ENCODE measurements around the gene ODF4. TPM values are rescaled to one million over a fixed set of nuclear protein-coding genes. Genes with fewer than 3 reads are reported as not detected.

Gene ODF4, protein sequence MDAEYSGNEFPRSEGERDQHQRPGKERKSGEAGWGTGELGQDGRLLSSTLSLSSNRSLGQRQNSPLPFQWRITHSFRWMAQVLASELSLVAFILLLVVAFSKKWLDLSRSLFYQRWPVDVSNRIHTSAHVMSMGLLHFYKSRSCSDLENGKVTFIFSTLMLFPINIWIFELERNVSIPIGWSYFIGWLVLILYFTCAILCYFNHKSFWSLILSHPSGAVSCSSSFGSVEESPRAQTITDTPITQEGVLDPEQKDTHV
- total RNA-seq (2014; rRNA removed; shearing (Covaris generic)) (not detected in 2 replicates), polyA plus RNA-seq (2016; fragmentation: Nextera tagmentation; extraction: Ambion mirVana) (not detected in 2 replicates)

- TF ChIP-seq EZH2 (IDR thresholded peaks at IDR 0.05; ENCODE audit: insufficient read depth, poor library complexity, severe bottlenecking) (no peak), EZH2phosphoT487 (IDR thresholded peaks at IDR 0.05; ENCODE audit: insufficient read depth, low read depth) (no peak)
- Histone ChIP-seq H3F3A (ENCODE audit: insufficient read depth) (no peaks in the 10 kb centered on the region), H3K9ac (no peak within 1 kb of the TSS), H3K27me3 (replicated peaks; ENCODE audit: insufficient read depth) (no peaks in the 10 kb centered on the region), H2AFZ (peak within 1 kb of the TSS; percentile 42), H3K9me3 (ENCODE audit: low read depth) (no peaks in the 10 kb centered on the region), H3K4me3 (no peak within 1 kb of the TSS), H3K27ac (no peak within 1 kb of the TSS), H3K9me2 (ENCODE audit: insufficient read depth) (no peaks in the 10 kb centered on the region), H4K20me1 (ENCODE audit: insufficient read depth) (no peaks in the 10 kb centered on the region), H3K36me3 (ENCODE audit: low read depth) (no peaks in the 10 kb centered on the region), H3K4me1 (ENCODE audit: insufficient read depth) (no peaks in the 10 kb centered on the region), H3K4me2 (ENCODE audit: unreplicated experiment) (no peak within 1 kb of the TSS), H3K79me2 (ENCODE audit: insufficient read depth) (no peaks in the 10 kb centered on the region)
- no peak for DNase-seq
- WGBS, 2 experiments (ENCODE audit: low coverage in 1 of 2, low lambda C conversion rate in 2 of 2, missing lambda C conversion rate in 2 of 2), result 76 to 79% methylated on average over 2 of the region's 2 CpGs
- in situ Hi-C loops (cut with MboI), result no loop called here
These were observed at the start of gene ODF4 for GRCh38 chr17:8339540-8339939. TSS of gene ODF4 (plus strand) at chr17:8339840. CDS start at chr17:8340052, 212 bp downstream.

GRCh38 chr17:8290043-8290442 is 49.6 kb upstream of the ODF4 start:
- H3K36me3 ChIP-seq (ENCODE audit: low read depth), result no peaks in the 10 kb centered on the region
- in situ Hi-C loops (cut with MboI), result no loop called here
- no peaks in the 10 kb centered on the region for H3K9me3 ChIP-seq (ENCODE audit: low read depth)
- H3K9me2 ChIP-seq (ENCODE audit: insufficient read depth), result no peaks in the 10 kb centered on the region
- 0 out of 2 replicates have a peak, but pooled peaks cover 9% of the 10 kb centered on the region for H3F3A ChIP-seq (ENCODE audit: insufficient read depth)
- no peaks in the 10 kb centered on the region for H3K27me3 ChIP-seq (replicated peaks; ENCODE audit: insufficient read depth)
- WGBS, 2 experiments (ENCODE audit: low coverage in 1 of 2, low lambda C conversion rate in 2 of 2, missing lambda C conversion rate in 2 of 2), result 23 to 31% methylated on average over 3 of the region's 3 CpGs
- H4K20me1 ChIP-seq (ENCODE audit: insufficient read depth), result no peaks in the 10 kb centered on the region
- 0 out of 2 replicates have a peak, but pooled peaks cover 7% of the 10 kb centered on the region for H3K4me1 ChIP-seq (ENCODE audit: insufficient read depth)
- H3K4me2 ChIP-seq (ENCODE audit: unreplicated experiment), result peak overlapping the region; percentile 95
- no peak overlapping the region for H2AFZ ChIP-seq
- H3K27ac ChIP-seq, result no peak overlapping the region
- H3K4me3 ChIP-seq, result peak overlapping the region; percentile 92; the same call in 1 of the 2 replicates
- no peaks in the 10 kb centered on the region for H3K79me2 ChIP-seq (ENCODE audit: insufficient read depth)
- no peak overlapping the region; the same call in 1 of the 2 replicates for H3K9ac ChIP-seq
- no peak for TF ChIP-seq EZH2 (IDR thresholded peaks at IDR 0.05; ENCODE audit: insufficient read depth, poor library complexity, severe bottlenecking)
- no peak for TF ChIP-seq EZH2phosphoT487 (IDR thresholded peaks at IDR 0.05; ENCODE audit: insufficient read depth, low read depth)
- peak; percentile 57 for DNase-seq

DNA sequence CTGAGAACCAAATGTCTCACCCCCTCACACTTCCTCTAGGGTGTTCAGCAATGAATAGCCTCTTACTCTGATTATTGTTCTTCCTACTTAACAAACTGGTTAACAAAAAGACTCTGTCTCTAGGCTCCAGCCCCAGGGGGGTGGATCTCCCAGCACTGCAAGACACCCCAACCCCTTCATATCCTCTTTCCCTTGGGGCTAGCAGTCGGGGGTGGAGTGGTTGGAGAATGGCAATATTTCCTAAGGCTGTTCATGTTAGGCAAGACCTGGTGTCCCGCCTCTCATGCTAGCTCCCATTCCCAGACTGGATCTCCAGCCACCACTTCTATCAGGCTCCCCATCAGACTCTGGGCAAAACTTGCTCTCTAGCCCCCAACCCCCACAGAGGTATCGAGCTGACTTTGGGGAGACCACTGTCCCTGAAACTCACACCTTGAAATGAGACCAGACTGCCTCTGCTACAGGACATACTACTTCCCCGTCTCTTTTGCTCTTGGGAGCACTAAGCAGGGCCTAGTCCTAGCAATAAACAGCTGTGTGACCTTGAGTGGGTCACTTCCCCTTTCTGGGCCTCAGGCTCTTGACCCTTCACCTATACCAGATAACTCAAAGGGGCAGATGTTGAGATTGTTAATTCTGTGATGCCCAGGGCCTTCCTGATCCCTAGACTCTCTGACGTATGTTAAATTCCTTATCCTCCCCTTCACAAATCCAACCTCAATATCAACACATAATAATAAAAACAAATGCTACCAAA is 46.8 kb upstream of the ODF4 start:
- no peak overlapping the region for H3K9ac ChIP-seq
- no peak for TF ChIP-seq EZH2phosphoT487 (IDR thresholded peaks at IDR 0.05; ENCODE audit: insufficient read depth, low read depth)
- no peak for TF ChIP-seq EZH2 (IDR thresholded peaks at IDR 0.05; ENCODE audit: insufficient read depth, poor library complexity, severe bottlenecking)
- DNase-seq, result no peak
- H3K27ac ChIP-seq, result no peak overlapping the region
- no peaks in the 10 kb centered on the region for H3K9me2 ChIP-seq (ENCODE audit: insufficient read depth)
- 0 out of 2 replicates have a peak, but pooled peaks cover 4% of the 10 kb centered on the region for H3F3A ChIP-seq (ENCODE audit: insufficient read depth)
- no peak overlapping the region for H2AFZ ChIP-seq
- no peak overlapping the region for H3K4me2 ChIP-seq (ENCODE audit: unreplicated experiment)
- H3K4me1 ChIP-seq (ENCODE audit: insufficient read depth), result 0 out of 2 replicates have a peak, but pooled peaks cover 7% of the 10 kb centered on the region
- in situ Hi-C loops (cut with MboI), result no loop called here
- H3K4me3 ChIP-seq, result no peak overlapping the region
- H3K27me3 ChIP-seq (replicated peaks; ENCODE audit: insufficient read depth), result no peaks in the 10 kb centered on the region
- WGBS, 2 experiments (ENCODE audit: low coverage in 1 of 2, low lambda C conversion rate in 2 of 2, missing lambda C conversion rate in 2 of 2), result 88 to 93% methylated on average over 5 of the region's 5 CpGs
- H3K36me3 ChIP-seq (ENCODE audit: low read depth), result no peaks in the 10 kb centered on the region
- no peaks in the 10 kb centered on the region for H4K20me1 ChIP-seq (ENCODE audit: insufficient read depth)
- no peaks in the 10 kb centered on the region for H3K9me3 ChIP-seq (ENCODE audit: low read depth)
- no peaks in the 10 kb centered on the region for H3K79me2 ChIP-seq (ENCODE audit: insufficient read depth)

DNA sequence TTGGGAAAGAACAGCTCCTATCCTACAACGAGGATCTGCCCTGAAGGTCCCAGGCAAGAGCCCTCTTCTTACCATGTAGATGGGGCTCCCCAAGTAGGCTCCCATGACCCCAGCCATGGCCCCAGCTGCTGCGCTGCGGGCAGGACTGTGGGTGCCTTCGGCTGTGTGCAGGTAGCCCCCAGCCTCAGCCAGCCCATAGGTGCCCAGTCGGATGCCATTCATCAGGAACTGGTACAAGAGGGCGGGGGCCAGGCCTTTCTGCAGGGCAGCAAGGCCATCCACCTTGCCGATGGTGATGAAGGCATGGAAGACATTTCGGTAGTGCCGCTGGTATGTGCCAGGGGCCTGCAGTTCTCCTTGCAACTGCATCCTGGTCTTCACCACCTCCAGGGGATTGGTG is 45.3 kb upstream of the ODF4 start:
- no peak overlapping the region for H3K4me2 ChIP-seq (ENCODE audit: unreplicated experiment)
- no peaks in the 10 kb centered on the region for H3K9me2 ChIP-seq (ENCODE audit: insufficient read depth)
- peak overlapping the region; percentile 82; the same call in 1 of the 2 replicates for H2AFZ ChIP-seq
- 0 out of 2 replicates have a peak, but pooled peaks cover 4% of the 10 kb centered on the region for H3F3A ChIP-seq (ENCODE audit: insufficient read depth)
- no peak overlapping the region for H3K9ac ChIP-seq
- in situ Hi-C loops (cut with MboI), result no loop called here
- H3K27me3 ChIP-seq (replicated peaks; ENCODE audit: insufficient read depth), result no peaks in the 10 kb centered on the region
- 0 out of 2 replicates have a peak overlapping the region, but pooled peaks have one; percentile 79 for H3K4me3 ChIP-seq
- no peaks in the 10 kb centered on the region for H3K79me2 ChIP-seq (ENCODE audit: insufficient read depth)
- TF ChIP-seq EZH2 (IDR thresholded peaks at IDR 0.05; ENCODE audit: insufficient read depth, poor library complexity, severe bottlenecking) (no peak), EZH2phosphoT487 (IDR thresholded peaks at IDR 0.05; ENCODE audit: insufficient read depth, low read depth) (no peak)
- no peaks in the 10 kb centered on the region for H3K36me3 ChIP-seq (ENCODE audit: low read depth)
- H4K20me1 ChIP-seq (ENCODE audit: insufficient read depth), result no peaks in the 10 kb centered on the region
- 87 to 88% methylated on average over 9 of the region's 9 CpGs for WGBS, 2 experiments (ENCODE audit: low coverage in 1 of 2, low lambda C conversion rate in 2 of 2, missing lambda C conversion rate in 2 of 2)
- no peak overlapping the region for H3K27ac ChIP-seq
- 0 out of 2 replicates have a peak, but pooled peaks cover 4% of the 10 kb centered on the region for H3K4me1 ChIP-seq (ENCODE audit: insufficient read depth)
- no peaks in the 10 kb centered on the region for H3K9me3 ChIP-seq (ENCODE audit: low read depth)
- no peak for DNase-seq

Measured in GM23248 (cell line).